ENCODE data around the gene IL1RAPL2. TPM values are rescaled to one million over a fixed set of nuclear protein-coding genes. Genes with fewer than 3 reads are reported as not detected.

The IL1RAPL2 gene
- total and polyA plus RNA-seq, 2 of the 8 experiments (the other 6 are each of a cell fraction or from before 2014, with no cell fraction given), result 0.20 to 1.3 TPM

- no peaks in the 10 kb centered on the region for H3K79me1 ChIP-seq (ENCODE audit: low read depth, low read length)
- H3K4me1 ChIP-seq (replicated peaks in 1 of 4; ENCODE audit: control insufficient read depth in 3 of 4, insufficient read depth in 4 of 4, low read length in 3 of 4), result no peaks in the 10 kb centered on the region
- H3K27ac ChIP-seq (ENCODE audit: low read depth, low read length), result no peak overlapping the region
- no peaks in the 10 kb centered on the region for H3K36me3 ChIP-seq (ENCODE audit: control insufficient read depth in 2 of 4, insufficient read depth in 4 of 4, low read length in 3 of 4)
- no peak overlapping the region for H3K4ac ChIP-seq (replicated peaks; ENCODE audit: insufficient read length, low read depth, low read length)
- H3K9ac ChIP-seq (replicated peaks in 1 of 4; ENCODE audit: extremely low read depth in 1 of 4, low read depth in 3 of 4, low read length in 3 of 4), result no peak overlapping the region
- no peaks in the 10 kb centered on the region for H4K20me1 ChIP-seq (replicated peaks in 1 of 2; ENCODE audit: control insufficient read depth in 1 of 2, insufficient read depth in 2 of 2, low read length in 2 of 2)
- no peak overlapping the region for H2AK5ac ChIP-seq (ENCODE audit: low read depth, low read length)
- no peaks in the 10 kb centered on the region for H3K79me2 ChIP-seq (ENCODE audit: control insufficient read depth in 1 of 2, insufficient read depth in 2 of 2, low read length in 2 of 2)
- H3K27me3 ChIP-seq (replicated peaks in 1 of 4; ENCODE audit: control insufficient read depth in 3 of 4, extremely low read depth in 1 of 4, insufficient read depth in 3 of 4, low read length in 3 of 4), result no peaks in the 10 kb centered on the region
- H4K8ac ChIP-seq (ENCODE audit: extremely low read depth, insufficient read depth, low read length), result no peak overlapping the region
- H3K23me2 ChIP-seq (ENCODE audit: low read depth, low read length), result no peaks in the 10 kb centered on the region
- no peak for FAIRE-seq
- POLR2A ChIA-PET (ENCODE audit: partially characterized antibody), result no interaction called here
- no peak for DNase-seq (ENCODE audit: low read depth in 1 of 2, low spot score in 2 of 2)
- H3K18ac ChIP-seq (ENCODE audit: extremely low read depth, low read length), result no peak overlapping the region
- H2BK15ac ChIP-seq (ENCODE audit: low read length), result no peak overlapping the region
- H4K91ac ChIP-seq (replicated peaks; ENCODE audit: insufficient read length, low read length), result no peak overlapping the region
- H2BK12ac ChIP-seq (ENCODE audit: low read depth, low read length), result no peak overlapping the region
- no peak overlapping the region for H3K4me3 ChIP-seq (ENCODE audit: extremely low read depth in 1 of 4, insufficient read depth in 2 of 4, low read depth in 3 of 4, low read length in 4 of 4)
- H3K56ac ChIP-seq (replicated peaks; ENCODE audit: insufficient read length, low read depth, low read length), result no peak overlapping the region
- H3K4me2 ChIP-seq (ENCODE audit: insufficient read depth in 1 of 2, low read depth in 2 of 2, low read length in 2 of 2), result no peak overlapping the region
- H2BK20ac ChIP-seq (ENCODE audit: low read length), result no peak overlapping the region
- no peak overlapping the region for H4K5ac ChIP-seq (ENCODE audit: insufficient read length, low read depth, low read length)
- no peaks in the 10 kb centered on the region for H3K9me3 ChIP-seq (ENCODE audit: insufficient read depth in 2 of 2, low read depth in 1 of 2, low read length in 1 of 2)
- no peak overlapping the region for H3K23ac ChIP-seq (ENCODE audit: insufficient read length)
- H2BK5ac ChIP-seq (ENCODE audit: low read depth, low read length), result no peak overlapping the region
- CTCF ChIA-PET (ENCODE audit: partially characterized antibody), result interaction anchor here (2.4 kb wide), 1 partner anchor 28 kb away, joined by 5 read pairs; no protein-coding TSS in a partner anchor
- no peak overlapping the region for H2AFZ ChIP-seq (ENCODE audit: low read length)
- H3K14ac ChIP-seq (ENCODE audit: insufficient read length), result no peak overlapping the region
- no peak overlapping the region for H2BK120ac ChIP-seq (replicated peaks; ENCODE audit: low read depth, low read length)
- no peak for TF ChIP-seq CBX8 (IDR thresholded peaks at IDR 0.05; ENCODE audit: borderline replicate concordance, low read depth, low read length)
- no peak for TF ChIP-seq GABPA (IDR thresholded peaks at IDR 0.05; ENCODE audit: borderline replicate concordance, insufficient read depth, low read length)
- TF ChIP-seq SIN3A (conservative IDR thresholded peaks at IDR 0.05 in 1 of 2, IDR thresholded peaks at IDR 0.05 in 1 of 2; ENCODE audit: low read depth in 1 of 2, low read length in 2 of 2), result no peak
- TF ChIP-seq SRF (IDR thresholded peaks at IDR 0.05; ENCODE audit: low read depth, low read length), result no peak
- TF ChIP-seq KDM1A (IDR thresholded peaks at IDR 0.05; ENCODE audit: borderline replicate concordance, low read length), result no peak
- TF ChIP-seq TBP (IDR thresholded peaks at IDR 0.05; ENCODE audit: low read depth, low read length), result no peak
- TF ChIP-seq CEBPB (IDR thresholded peaks at IDR 0.05; ENCODE audit: low read depth, low read length), result no peak
- TF ChIP-seq RFX5 (IDR thresholded peaks at IDR 0.05; ENCODE audit: borderline replicate concordance, low read depth, low read length), result no peak
- no peak for TF ChIP-seq NANOG (IDR thresholded peaks at IDR 0.05; ENCODE audit: insufficient read depth, low read depth, low read length, poor library complexity, severe bottlenecking)
- no peak for TF ChIP-seq ATF3 (IDR thresholded peaks at IDR 0.05; ENCODE audit: insufficient read depth, low read depth, low read length)
- TF ChIP-seq SP4 (IDR thresholded peaks at IDR 0.05; ENCODE audit: low read length), result no peak
- TF ChIP-seq SP1 (IDR thresholded peaks at IDR 0.05; ENCODE audit: low read depth, low read length), result no peak
- no peak for TF ChIP-seq BRCA1 (IDR thresholded peaks at IDR 0.05; ENCODE audit: low read depth, low read length)
- no peak for TF ChIP-seq JUND (IDR thresholded peaks at IDR 0.05; ENCODE audit: low read length)
- no peak for TF ChIP-seq RBBP5 (IDR thresholded peaks at IDR 0.05; ENCODE audit: borderline replicate concordance, low read depth, low read length)
- no peak for TF ChIP-seq SAP30 (IDR thresholded peaks at IDR 0.05; ENCODE audit: insufficient read depth, insufficient replicate concordance, low read length)
Observed at GRCh38 chrX:104697294-104697693, 131.3 kb downstream of the IL1RAPL2 start.

Measured in H1 (cell line).